Measurements from ENCODE around the gene POM121L12. TPM values are rescaled to one million over a fixed set of nuclear protein-coding genes. Genes with fewer than 3 reads are reported as not detected.

The POM121L12 gene
- not detected for total RNA-seq

GRCh38 chr7:53035499-53036412 is at the start of gene POM121L12:
TSS of gene POM121L12 (plus strand) at chr7:53035633. CDS start at chr7:53035672, 39 bp downstream.
- no peaks in the 10 kb centered on the region for H3K36me3 ChIP-seq
- peaks cover 0 to 4% (median 0%) of the 10 kb centered on the region in 3 donors for H3K9me3 ChIP-seq
- H3K4me3 ChIP-seq = no peak within 1 kb of the TSS
- H3K27ac ChIP-seq = no peak within 1 kb of the TSS
- no peak for TF ChIP-seq POLR2A (IDR thresholded peaks at IDR 0.05)
- no peak for TF ChIP-seq EP300 (IDR thresholded peaks at IDR 0.05)
- no peak for TF ChIP-seq CTCF (IDR thresholded peaks at IDR 0.05)
- no peak for TF ChIP-seq POLR2AphosphoS5 (IDR thresholded peaks at IDR 0.05)
- no peaks in the 10 kb centered on the region for H3K27me3 ChIP-seq
- H3K4me1 ChIP-seq = no peaks in the 10 kb centered on the region
- WGBS, 2 donors (ENCODE audit: low coverage in 1 of 2) = 60 to 84% methylated on average over 3 to 4 of the region's 59 CpGs
- ATAC-seq = peak; percentile 39

- no peaks in the 10 kb centered on the region for H3K36me3 ChIP-seq
- H3K27me3 ChIP-seq = no peaks in the 10 kb centered on the region
- no peak overlapping the region for H3K27ac ChIP-seq
- peaks cover 0 to 8% (median 0%) of the 10 kb centered on the region in 3 donors for H3K9me3 ChIP-seq
- no peak overlapping the region for H3K4me3 ChIP-seq
- TF ChIP-seq CTCF (IDR thresholded peaks at IDR 0.05) = no peak
- ATAC-seq = no peak
- no peaks in the 10 kb centered on the region for H3K4me1 ChIP-seq
Measured at GRCh38 chr7:52992001-52992400, 43.4 kb upstream of the POM121L12 start.

- Histone ChIP-seq H3K9me3 (peaks cover 0 to 8% (median 0%) of the 10 kb centered on the region in 3 donors), H3K27ac (no peak overlapping the region), H3K27me3 (no peaks in the 10 kb centered on the region), H3K36me3 (no peaks in the 10 kb centered on the region), H3K4me3 (no peak overlapping the region), H3K4me1 (no peaks in the 10 kb centered on the region)
- TF ChIP-seq CTCF (IDR thresholded peaks at IDR 0.05) (no peak), EP300 (IDR thresholded peaks at IDR 0.05) (no peak), POLR2A (IDR thresholded peaks at IDR 0.05) (no peak), POLR2AphosphoS5 (IDR thresholded peaks at IDR 0.05) (no peak)
- WGBS, 2 donors (ENCODE audit: low coverage in 1 of 2) = 40 to 71% methylated on average over 1 of the region's 4 CpGs
- ATAC-seq = no peak
Measured at GRCh38 chr7:52992479-52993162, 42.8 kb upstream of the POM121L12 start.

- Histone ChIP-seq H3K4me1 (no peaks in the 10 kb centered on the region), H3K27ac (no peak overlapping the region), H3K9me3 (no peaks in the 10 kb centered on the region), H3K4me3 (no peak overlapping the region), H3K27me3 (no peaks in the 10 kb centered on the region), H3K36me3 (no peaks in the 10 kb centered on the region)
- 33 to 65% methylated on average over 1 of the region's 1 CpG for WGBS, 2 donors (ENCODE audit: low coverage in 1 of 2)
- no peak for TF ChIP-seq CTCF (IDR thresholded peaks at IDR 0.05)
- TF ChIP-seq POLR2AphosphoS5 (IDR thresholded peaks at IDR 0.05) = no peak
- ATAC-seq = no peak
Measured at GRCh38 chr7:52995676-52996075, 39.8 kb upstream of the POM121L12 start.

- Histone ChIP-seq H3K36me3 (no peaks in the 10 kb centered on the region), H3K9me3 (no peaks in the 10 kb centered on the region), H3K4me1 (no peaks in the 10 kb centered on the region), H3K4me3 (no peak overlapping the region), H3K27ac (no peak overlapping the region), H3K27me3 (no peaks in the 10 kb centered on the region)
- WGBS, 2 donors (ENCODE audit: low coverage in 1 of 2) = 6 to 13% methylated on average over 3 of the region's 3 CpGs
- no peak for ATAC-seq
- TF ChIP-seq EP300 (IDR thresholded peaks at IDR 0.05) (no peak), POLR2A (IDR thresholded peaks at IDR 0.05) (no peak), CTCF (IDR thresholded peaks at IDR 0.05) (no peak), POLR2AphosphoS5 (IDR thresholded peaks at IDR 0.05) (no peak)
Measured at GRCh38 chr7:53001221-53001620, 34.2 kb upstream of the POM121L12 start.

Measured in gastroesophageal sphincter (tissue), 4 donors.